IPS-NIHi7 (cell line): ENCODE data around the gene NDUFS1.
A peak's percentile ranks its signal among the peaks of the same experiment; 100 is the strongest.
"Not testable (repeated sequence)": the region's sequence is repeated elsewhere in the genome, so short reads cannot be mapped to it uniquely, and the experiment has no call there.

Experiments used
- DNase-seq: peaks from one replicate; pipeline ENCODE4 v3.0.0; 2012; ENCODE audit warnings: mixed read lengths; ENCODE audit errors: extremely low spot score

NDUFS1 gene

GRCh38 chr2:206162401-206162800 lies 3.2 kb upstream of the NDUFS1 start:
- DNase-seq: not testable (repeated sequence)

- DNase-seq: no peak
Observed at GRCh38 chr2:206160807-206161179, 1.5 kb upstream of the NDUFS1 start.

DNA sequence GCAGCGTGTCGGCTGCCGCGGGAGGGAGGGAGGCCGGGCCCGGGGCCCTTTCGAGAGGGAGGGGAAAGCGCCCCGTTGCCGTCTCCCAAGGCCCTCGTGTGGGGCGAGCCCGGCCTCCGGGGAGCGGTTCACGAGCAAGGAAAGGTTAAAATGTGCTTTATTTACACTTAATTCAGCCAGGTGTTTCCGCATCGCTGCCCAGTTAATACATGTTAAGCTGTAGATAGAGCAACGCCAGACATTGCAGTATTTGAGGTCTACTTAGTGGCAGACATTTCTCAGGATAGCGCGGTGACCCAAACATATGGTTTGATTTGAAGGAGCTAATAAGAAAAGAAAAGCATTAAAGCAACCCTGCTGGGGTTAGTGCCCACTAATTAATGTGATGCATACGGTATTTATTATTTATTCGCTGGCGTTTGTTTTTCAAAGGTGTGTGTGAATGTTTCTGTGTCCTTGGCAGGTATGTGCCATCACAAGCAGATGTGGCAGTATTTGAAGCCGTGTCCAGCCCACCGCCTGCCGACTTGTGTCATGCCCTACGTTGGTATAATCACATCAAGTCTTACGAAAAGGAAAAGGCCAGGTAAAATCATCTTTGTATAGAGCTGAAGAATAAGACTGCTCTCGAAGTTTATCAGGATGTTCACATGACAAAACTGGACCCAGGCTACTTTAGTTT lies 1.0 kb upstream of the NDUFS1 start:
- peak; percentile 27 for DNase-seq

DNA sequence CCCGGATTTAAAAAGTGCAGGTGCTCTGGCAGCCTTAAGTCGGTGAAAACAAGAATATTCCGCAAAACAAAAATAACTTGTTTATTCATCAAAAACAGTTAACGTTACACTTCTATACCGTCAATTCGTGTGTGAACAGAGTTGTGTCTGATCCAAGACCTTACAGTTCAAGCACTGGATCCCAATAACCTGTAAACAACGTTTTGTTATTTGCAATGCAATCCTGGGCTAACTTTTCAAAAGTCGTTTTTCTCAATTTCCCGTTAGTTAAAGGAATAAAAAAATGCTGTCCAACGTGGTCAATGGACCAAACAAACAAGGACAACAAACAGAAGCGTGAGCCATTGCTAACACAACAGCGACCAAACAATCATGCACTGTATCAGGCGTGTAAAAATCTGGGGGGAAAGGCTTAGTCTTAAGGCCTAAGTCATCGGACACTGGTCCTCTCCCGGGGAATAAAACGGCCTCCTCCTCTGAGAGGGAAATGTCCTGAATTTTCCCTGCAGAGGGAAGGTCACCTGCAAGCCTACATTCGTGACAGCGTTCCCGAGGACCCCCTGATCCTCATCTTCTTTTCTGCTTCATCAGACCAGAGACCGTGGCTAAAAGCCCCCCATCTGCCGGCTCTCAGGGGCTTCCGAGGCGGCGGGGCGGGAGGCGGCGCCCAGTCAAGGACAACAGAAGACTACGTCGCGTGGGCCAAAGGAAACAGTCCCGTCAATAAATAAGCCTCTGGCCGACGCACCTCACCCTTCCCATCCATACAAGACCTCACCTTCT lies 490 bp downstream of the NDUFS1 start:
- no peak for DNase-seq

GRCh38 chr2:206157014-206157413 lies 2.2 kb downstream of the NDUFS1 start:
- DNase-seq: not testable (repeated sequence)

DNA sequence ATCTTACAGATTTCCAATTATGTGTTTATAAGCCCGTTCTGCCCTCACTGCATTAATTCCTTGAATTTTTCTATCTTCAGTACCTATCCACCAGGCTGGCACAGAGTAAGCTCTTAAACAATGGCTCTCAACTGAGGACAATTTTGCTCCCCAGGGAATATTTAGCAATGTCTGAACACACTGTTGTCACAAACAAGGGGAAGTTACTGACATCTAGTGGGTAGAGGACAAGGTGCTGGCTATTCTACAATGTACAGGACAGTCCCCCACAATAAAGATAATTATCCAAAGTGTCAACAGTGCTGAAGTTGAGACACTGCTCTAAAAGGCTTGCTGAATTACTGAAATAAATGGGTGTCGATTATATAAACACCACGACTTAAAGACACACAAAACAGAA lies 5.0 kb downstream of the NDUFS1 start:
- DNase-seq: no peak

- DNase-seq: no peak
Observed at GRCh38 chr2:206150631-206151030, 8.6 kb downstream of the NDUFS1 start.

DNA sequence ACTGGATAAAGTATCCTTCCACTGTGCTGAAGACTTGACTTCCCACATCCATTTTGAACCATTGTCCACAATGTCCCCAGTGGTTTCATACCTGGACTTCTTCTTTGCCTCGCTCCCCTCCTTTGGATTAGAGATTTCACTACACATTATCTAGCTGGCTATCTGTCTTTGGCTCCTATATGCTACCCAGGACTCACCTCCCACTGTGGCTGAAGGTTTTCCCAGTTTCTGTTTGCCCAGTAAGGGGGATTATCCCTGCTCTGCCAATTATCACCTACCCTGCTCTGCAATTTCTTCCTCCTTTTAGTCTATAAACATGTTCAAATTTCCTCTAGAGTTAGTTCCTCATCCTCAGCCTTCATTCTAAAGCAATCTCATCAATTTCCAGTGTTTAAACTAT lies 9.1 kb downstream of the NDUFS1 start:
- DNase-seq: no peak

DNA sequence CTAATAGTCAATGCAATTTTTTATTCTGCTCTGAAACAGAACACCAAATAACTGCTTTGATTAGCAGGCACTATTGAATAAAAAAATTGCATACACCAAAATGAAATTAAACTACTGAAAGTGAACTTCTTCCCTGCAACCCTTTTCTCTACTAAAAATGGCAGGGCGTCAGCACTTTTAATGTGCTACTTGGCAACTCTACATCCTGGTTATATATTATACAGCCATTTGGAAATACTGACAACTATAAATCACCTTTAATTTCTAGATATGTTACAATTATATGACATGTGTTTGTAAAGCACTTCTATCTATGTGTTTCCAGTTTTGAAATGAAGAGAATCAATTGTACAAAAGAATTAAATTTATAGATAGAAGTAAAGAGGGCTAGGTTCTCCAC lies 9.9 kb downstream of the NDUFS1 start:
- DNase-seq: no peak

- no peak for DNase-seq
Observed at GRCh38 chr2:206145665-206146064, 13.6 kb downstream of the NDUFS1 start.

GRCh38 chr2:206144383-206144782 lies 14.9 kb downstream of the NDUFS1 start:
- no peak for DNase-seq

DNA sequence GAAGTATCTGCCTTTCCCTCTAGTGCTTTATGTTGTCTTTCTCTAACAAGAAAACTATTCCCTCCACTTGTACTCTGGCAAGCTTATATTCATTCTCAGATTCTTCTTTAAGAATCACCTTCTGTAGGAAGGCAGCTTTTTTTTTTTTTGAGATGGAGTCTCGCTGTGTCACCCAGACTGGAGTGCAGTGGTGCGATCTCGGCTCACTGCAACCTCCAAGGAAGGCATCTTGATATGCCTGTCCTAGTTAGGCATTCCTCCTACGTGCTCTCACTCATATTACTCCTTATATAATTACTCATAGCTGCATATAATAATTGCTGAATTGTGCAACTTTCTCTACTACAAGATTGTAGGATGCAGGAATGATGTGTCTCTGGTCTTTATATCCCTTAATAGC lies 15.8 kb downstream of the NDUFS1 start:
- DNase-seq: no peak

DNA sequence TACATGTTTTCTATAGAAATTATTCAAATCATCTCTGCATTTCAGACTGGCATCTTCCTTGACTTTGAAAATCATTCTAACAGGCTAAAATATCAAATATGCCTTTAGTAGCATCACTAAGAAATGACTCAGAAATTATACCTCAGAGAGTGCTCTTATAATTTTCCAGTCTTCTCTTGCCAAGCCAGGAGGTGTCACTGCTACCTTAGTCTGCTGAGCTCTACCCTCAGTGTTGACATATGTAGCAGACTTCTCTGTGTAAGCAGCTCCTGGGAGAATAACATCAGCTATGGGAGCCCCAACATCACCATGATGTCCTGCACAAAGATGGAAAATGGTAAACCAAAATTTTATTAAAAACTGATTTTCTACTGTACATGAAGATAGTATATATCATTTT lies 31.6 kb downstream of the NDUFS1 start:
- DNase-seq: no peak

- DNase-seq: no peak
Observed at GRCh38 chr2:206125901-206126300, 33.3 kb downstream of the NDUFS1 start.

DNA sequence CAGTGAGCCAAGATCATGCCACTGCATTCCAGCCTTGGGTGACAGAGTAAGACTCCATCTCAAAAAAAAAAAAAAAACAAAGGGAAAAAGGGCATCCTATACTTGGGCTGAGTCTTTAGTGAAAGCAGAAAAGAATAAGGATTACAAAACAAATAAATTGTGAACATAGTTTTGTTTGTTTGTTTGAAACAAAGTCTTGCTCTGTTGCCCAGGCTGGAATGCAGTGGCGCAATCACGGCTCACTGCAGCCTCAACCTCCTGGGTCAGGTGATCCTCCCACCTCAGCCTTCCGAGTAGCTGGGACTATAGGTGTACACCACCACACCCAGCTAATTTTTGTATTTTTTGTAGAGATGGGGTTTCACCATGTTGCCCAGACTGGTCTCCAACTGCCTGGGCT lies 36.7 kb downstream of the NDUFS1 start:
- DNase-seq: not testable (repeated sequence)

DNA sequence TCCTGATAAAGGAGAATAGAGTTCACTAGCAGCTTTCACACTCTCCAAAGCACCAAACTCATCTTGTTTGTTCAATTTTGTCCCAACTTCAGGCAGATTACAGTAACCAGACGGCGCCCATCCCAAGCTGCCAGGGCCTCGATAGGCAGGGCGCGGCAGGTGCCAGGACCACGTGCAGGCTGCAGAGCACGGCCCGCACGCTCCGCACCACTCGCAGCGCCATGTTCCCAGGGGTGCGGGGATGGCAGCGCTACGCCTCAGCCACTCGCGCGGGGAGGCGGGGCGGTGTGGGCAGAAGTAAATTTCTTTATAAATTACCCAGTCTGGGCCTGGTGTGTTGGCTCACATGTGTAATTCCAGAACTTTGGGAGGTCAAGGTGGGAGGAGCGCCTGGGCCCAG lies 43.0 kb downstream of the NDUFS1 start:
- DNase-seq: no peak

DNA sequence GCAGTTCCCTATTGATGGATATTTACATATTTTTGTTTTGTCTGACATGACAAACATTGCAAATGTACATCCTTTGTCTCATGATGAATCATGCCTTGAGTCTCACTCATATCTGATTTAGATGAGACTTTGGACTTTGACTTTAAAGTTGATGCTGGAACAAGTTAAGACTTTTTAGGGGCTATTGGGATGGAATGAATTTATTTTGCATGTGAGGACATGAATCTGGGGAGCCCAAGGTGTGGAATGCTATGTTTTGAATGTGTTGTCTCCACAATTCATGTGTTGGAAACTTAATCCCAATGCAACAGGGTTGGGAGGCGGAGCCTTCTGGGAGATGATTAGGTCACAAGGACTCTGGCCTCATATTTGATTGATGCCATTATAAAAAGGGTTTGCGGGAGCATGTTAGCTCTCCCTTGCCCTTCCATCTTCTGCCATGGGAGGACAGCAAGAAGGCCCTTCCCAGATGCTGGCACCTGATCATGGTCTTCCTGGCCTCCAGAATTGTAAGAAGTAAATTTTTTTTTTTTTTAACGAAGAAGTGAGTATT lies 44.1 kb downstream of the NDUFS1 start:
- no peak for DNase-seq

DNA sequence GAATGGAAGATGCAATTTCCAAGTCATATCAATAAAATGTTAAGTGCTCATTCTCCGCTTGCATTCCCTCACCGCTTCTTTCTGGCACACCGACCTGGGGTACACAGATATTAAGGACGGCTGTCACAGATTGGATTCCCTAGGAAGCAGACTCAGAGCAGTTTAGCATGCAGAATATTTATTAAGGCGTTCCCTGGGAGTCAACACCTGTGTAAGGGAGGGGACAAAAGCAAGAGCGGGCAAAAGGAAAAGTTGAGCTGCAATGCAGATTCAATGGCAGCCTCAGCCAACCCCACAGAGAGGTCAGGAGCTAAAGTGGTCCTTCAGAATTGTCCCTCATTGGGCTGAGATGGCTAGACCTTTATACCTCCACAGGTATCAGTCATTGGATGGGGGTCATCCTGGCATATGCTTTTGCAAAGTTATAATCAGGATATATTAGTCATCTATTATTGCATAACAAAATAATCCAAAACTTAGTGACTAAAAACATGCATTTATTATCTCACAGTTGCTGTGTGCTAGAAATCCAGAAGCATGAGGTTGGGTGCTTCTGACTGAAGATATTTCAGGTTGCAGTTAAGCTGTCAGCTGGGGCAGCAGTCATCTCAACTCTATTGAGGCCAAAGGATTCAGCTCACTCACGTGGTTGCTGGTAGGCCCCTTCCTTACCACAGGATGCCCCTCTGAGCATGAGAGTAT lies 46.2 kb downstream of the NDUFS1 start:
- no peak for DNase-seq

DNA sequence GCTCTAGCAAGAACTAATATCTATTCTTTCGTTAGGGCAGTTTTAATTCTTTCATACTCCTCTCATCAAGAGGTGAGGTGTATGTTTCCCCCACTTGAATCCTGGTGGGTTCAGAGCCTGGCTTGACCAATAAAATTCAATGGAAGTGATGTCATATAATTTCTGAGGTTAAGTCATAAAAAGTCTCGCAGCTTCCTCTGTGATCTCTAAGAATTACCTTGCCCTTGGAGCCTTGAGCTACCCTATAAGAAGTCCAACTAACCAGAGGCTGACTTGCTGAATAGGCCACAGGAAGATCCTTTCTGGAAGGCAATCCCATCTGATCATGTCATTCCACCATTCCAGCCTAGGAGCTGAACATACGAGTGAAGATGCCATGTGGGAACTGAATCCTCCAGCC lies 47.1 kb downstream of the NDUFS1 start:
- no peak for DNase-seq

DNA sequence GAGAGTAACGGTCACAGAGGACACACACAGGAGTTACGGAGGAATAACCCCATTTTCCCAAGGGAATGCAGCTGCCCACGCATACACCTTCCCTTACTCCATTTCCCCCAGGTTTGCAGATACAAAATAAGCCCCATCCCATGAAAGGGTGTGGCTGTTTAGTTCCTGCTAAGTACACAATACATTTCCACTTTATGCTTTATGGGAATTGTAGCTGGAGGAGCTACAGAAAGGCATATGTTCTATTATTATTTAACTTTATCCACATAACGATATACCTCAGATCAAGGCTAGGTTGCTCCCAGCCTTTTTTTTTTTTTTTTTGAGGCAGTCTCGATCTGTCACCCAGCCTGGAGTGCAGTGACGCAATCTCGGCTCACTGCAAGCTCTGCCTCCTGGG lies 50.5 kb downstream of the NDUFS1 start:
- DNase-seq: no peak

DNA sequence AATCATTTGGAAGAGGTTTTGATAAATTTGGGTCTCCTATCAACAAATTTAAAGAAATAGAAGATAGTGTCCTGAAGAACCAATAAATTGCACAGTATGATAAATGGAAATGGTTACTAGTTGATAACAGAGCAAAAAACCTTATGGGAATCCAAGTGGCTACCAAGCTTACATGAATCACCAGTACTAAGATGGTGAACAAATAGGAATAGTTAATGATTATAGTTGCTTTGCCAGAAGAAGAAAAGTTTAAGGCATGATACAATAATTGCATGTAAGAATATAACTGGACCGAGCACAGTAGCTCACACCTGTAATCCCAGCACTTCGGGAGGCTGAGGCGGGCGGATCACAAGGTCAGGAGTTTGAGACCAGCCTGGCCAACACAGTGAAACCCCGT lies 53.7 kb downstream of the NDUFS1 start:
- DNase-seq: no peak

- DNase-seq: no peak
Observed at GRCh38 chr2:206105038-206105437, 54.2 kb downstream of the NDUFS1 start.

DNA sequence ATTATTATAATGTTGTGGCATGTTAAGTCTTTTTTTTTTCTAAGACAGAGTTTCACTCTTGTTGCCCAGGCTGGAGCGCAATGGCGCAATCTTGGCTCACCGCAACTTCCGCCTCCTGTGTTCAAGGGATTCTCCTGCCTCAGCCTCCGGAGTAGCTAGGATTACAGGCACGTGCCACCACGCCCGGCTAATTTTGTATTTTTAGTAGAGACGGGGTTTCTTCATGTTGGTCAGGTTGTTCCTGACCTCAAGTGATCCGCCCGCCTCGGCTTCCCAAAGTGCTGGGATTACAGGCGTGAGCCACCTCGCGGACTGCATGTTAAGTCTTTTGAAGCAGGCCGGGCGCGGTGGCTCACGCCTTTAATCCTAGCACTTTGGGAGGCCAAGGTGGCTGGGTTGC lies 60.4 kb downstream of the NDUFS1 start:
- not testable (repeated sequence) for DNase-seq
